GM23338 (cell line): ENCODE data around the gene SHC4. TPM values are rescaled to one million over a fixed set of nuclear protein-coding genes. Genes with fewer than 3 reads are reported as not detected.
A peak's percentile ranks its signal among the peaks of the same experiment; 100 is the strongest.

Source experiments
- ATAC-seq: fragments of 200-7000 bp; cut with Tn5 transposase; 3 replicates; pipeline ENCODE4 v1.9.1; 2020
- DNase-seq: peaks from one replicate; pipeline ENCODE4 v3.0.0-alpha.2; 2015; ENCODE audit warnings: low spot score
- H2AFZ ChIP-seq: fragments of 200-600 bp; sonication (generic); 2 replicates; pipeline ENCODE4 v1.8.0; 2016; ENCODE audit warnings: antibody characterized with exemption, mild to moderate bottlenecking, moderate library complexity
- H3F3A ChIP-seq: fragments of 200-600 bp; sonication (generic); replicated peaks from 2 replicates; pipeline ENCODE4 v1.8.0; 2017; ENCODE audit warnings: antibody characterized with exemption, mixed run types, low read depth
- H3K27ac ChIP-seq: fragments of 200-600 bp; sonication (generic); 2 replicates; pipeline ENCODE4 v1.6.1; 2016; ENCODE audit warnings: low read depth
- H3K27me3 ChIP-seq: fragments of 200-600 bp; sonication (generic); 2 replicates; pipeline ENCODE4 v1.8.0; 2016; ENCODE audit warnings: mild to moderate bottlenecking, mixed run types, moderate library complexity; ENCODE audit not compliant: insufficient read depth
- H3K36me3 ChIP-seq: fragments of 200-600 bp; sonication (generic); 2 replicates; pipeline ENCODE4 v1.8.0; 2016; ENCODE audit warnings: mild to moderate bottlenecking; ENCODE audit not compliant: insufficient read depth
- H3K4me1 ChIP-seq: fragments of 200-600 bp; sonication (generic); 2 replicates; pipeline ENCODE4 v1.8.0; 2016; ENCODE audit warnings: mild to moderate bottlenecking, moderate library complexity; ENCODE audit not compliant: insufficient read depth
- H3K4me2 ChIP-seq: fragments of 200-600 bp; sonication (generic); 2 replicates; pipeline ENCODE4 v1.7.1; 2017; ENCODE audit warnings: mixed run types
- H3K4me3 ChIP-seq: fragments of 200-600 bp; sonication (generic); 2 replicates; pipeline ENCODE4 v1.6.1; 2016; ENCODE audit warnings: mixed run types
- H3K79me2 ChIP-seq: fragments of 200-600 bp; sonication (generic); replicated peaks from 2 replicates; pipeline ENCODE4 v1.8.0; 2017; ENCODE audit warnings: mild to moderate bottlenecking; ENCODE audit not compliant: insufficient read depth
- H3K9me2 ChIP-seq: fragments of 200-600 bp; sonication (generic); 2 replicates; pipeline ENCODE4 v1.8.0; 2017; ENCODE audit not compliant: insufficient read depth
- H4K20me1 ChIP-seq: fragments of 200-600 bp; sonication (generic); replicated peaks from 2 replicates; pipeline ENCODE4 v1.8.0; 2017; ENCODE audit warnings: mild to moderate bottlenecking; ENCODE audit not compliant: insufficient read depth
- H3K27ac Mint-ChIP-seq: 2 replicates; pipeline ENCODE4 v1.8.0; 2020; ENCODE audit warnings: inconsistent platforms, mild to moderate bottlenecking, moderate library complexity, mixed read lengths
- H3K27me3 Mint-ChIP-seq: 3 replicates; pipeline ENCODE4 v1.8.0; 2022; ENCODE audit warnings: low read depth, mild to moderate bottlenecking, moderate library complexity, mixed read lengths, inconsistent platforms; ENCODE audit not compliant: insufficient read depth, poor library complexity
- H3K36me3 Mint-ChIP-seq: 3 replicates; pipeline ENCODE4 v1.8.0; 2021; ENCODE audit warnings: low read depth, mild to moderate bottlenecking, inconsistent platforms, moderate library complexity, mixed read lengths
- H3K4me1 Mint-ChIP-seq: 3 replicates; pipeline ENCODE4 v1.8.0; 2020; ENCODE audit warnings: mild to moderate bottlenecking, inconsistent platforms, mixed read lengths
- H3K4me3 Mint-ChIP-seq: 3 replicates; pipeline ENCODE4 v1.8.0; 2021; ENCODE audit warnings: moderate library complexity, mild to moderate bottlenecking, inconsistent platforms, mixed read lengths
- H3K9me3 Mint-ChIP-seq: 3 replicates; pipeline ENCODE4 v1.8.0; 2020; ENCODE audit warnings: moderate library complexity, mild to moderate bottlenecking, inconsistent platforms, mixed read lengths
- CREB1 ChIP-seq: fragments of 250-450 bp; sonication (Bioruptor Pico); IDR thresholded peaks from 2 replicates; pipeline ENCODE4 v1.5.0; 2020; ENCODE audit warnings: low read depth, mild to moderate bottlenecking, moderate library complexity
- EZH2 ChIP-seq: fragments of 200-600 bp; sonication (generic); IDR thresholded peaks from one replicate; pipeline ENCODE4 v1.8.0; 2017; ENCODE audit warnings: antibody characterized with exemption, mild to moderate bottlenecking, low read depth; ENCODE audit not compliant: unreplicated experiment
- EZH2phosphoT487 ChIP-seq: fragments of 200-600 bp; sonication (generic); IDR thresholded peaks from one replicate; pipeline ENCODE4 v1.8.1; 2018; ENCODE audit warnings: antibody characterized with exemption; ENCODE audit not compliant: unreplicated experiment
- JUNB ChIP-seq: IDR thresholded peaks from one replicate; pipeline ENCODE4 v1.6.1; 2016; ENCODE audit warnings: antibody characterized with exemption; ENCODE audit not compliant: unreplicated experiment
- NANOG ChIP-seq: IDR thresholded peaks from 2 replicates; pipeline ENCODE4 v1.6.1; 2016; ENCODE audit warnings: antibody characterized with exemption, borderline replicate concordance
- POLR2AphosphoS5 ChIP-seq: IDR thresholded peaks from 2 replicates; pipeline ENCODE4 v1.6.1; 2016; ENCODE audit warnings: antibody characterized with exemption, low read depth
- ZNF114 ChIP-seq: fragments of 250-450 bp; sonication (Bioruptor Pico); IDR thresholded peaks from 2 replicates; pipeline ENCODE4 v1.5.0; 2020; ENCODE audit warnings: mild to moderate bottlenecking, moderate library complexity
- ZNF331 ChIP-seq: fragments of 250-450 bp; sonication (Bioruptor Pico); IDR thresholded peaks from 2 replicates; pipeline ENCODE4 v1.5.0; 2020; ENCODE audit warnings: low read depth, mild to moderate bottlenecking, moderate library complexity
- polyA plus RNA-seq: library from polyadenylated mRNA; unstranded; fragments of >200 nt; fragmentation: Nextera tagmentation; extraction: Ambion mirVana; gene quantifications from 2 replicates; pipeline ENCODE4 v1.2.1, GENCODE V29; 2016
- total RNA-seq: library from RNA; depleted of rRNA; stranded (reverse); fragments of >200 nt; shearing (Covaris generic); gene quantifications from 2 replicates; pipeline ENCODE4 v1.2.3, GENCODE V29; 2014
- TF ChIP-seq, protein P1 (sequence below): IDR thresholded peaks from 2 replicates; pipeline ENCODE4 v1.6.1; 2016; ENCODE audit warnings: antibody characterized with exemption
- TF ChIP-seq, protein P2 (sequence below), 2 experiments: fragments of 200-600 bp in 1 of 2; sonication (generic) in 1 of 2; conservative IDR thresholded peaks; 2 replicates each; pipeline versions ENCODE4 v1.5.1 to v1.6.1; 2016 to 2017; ENCODE audit warnings: antibody characterized with exemption in 2 of 2, low read depth in 2 of 2, mild to moderate bottlenecking in 2 of 2, moderate library complexity in 1 of 2

Gene SHC4
- total and polyA plus RNA-seq, 2 experiments from 2014 or later, result 0.21 to 0.32 TPM

DNA sequence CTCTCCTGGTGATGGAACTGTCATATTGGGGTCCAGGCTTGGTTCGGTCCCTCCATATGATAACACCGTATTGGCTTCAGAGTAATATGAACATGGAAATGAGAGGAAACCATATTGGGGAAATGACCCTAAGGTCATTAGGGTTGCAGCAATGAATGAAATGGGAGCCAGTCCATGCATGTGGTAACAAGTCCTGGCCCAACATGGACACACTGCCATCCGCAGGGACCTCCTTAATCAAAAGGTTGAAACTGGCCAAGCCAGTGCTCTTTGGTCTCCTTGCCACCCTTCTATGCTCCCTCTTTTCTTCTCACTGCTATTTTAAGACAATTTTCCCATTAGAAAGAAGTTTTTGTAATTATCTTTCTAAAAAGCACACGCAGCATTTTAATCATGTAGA, 8.3 kb downstream of the SHC4 start:
- Mint-ChIP-seq H3K4me3 (no peak overlapping the region), H3K27ac (no peak overlapping the region), H3K27me3 (no peaks in the 10 kb centered on the region), H3K9me3 (no peaks in the 10 kb centered on the region), H3K36me3 (no peaks in the 10 kb centered on the region), H3K4me1 (peaks cover 13% of the 10 kb centered on the region)
- no peak for ATAC-seq
- H3F3A ChIP-seq, result no peaks in the 10 kb centered on the region
- no peak overlapping the region for H3K4me2 ChIP-seq
- TF ChIP-seq EZH2phosphoT487 (no peak), EZH2 (no peak), ZNF114 (CRISPR knock-in tag) (no peak), NANOG (no peak)
- TF ChIP-seq, protein P1, sequence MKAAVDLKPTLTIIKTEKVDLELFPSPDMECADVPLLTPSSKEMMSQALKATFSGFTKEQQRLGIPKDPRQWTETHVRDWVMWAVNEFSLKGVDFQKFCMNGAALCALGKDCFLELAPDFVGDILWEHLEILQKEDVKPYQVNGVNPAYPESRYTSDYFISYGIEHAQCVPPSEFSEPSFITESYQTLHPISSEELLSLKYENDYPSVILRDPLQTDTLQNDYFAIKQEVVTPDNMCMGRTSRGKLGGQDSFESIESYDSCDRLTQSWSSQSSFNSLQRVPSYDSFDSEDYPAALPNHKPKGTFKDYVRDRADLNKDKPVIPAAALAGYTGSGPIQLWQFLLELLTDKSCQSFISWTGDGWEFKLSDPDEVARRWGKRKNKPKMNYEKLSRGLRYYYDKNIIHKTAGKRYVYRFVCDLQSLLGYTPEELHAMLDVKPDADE, result no peak
- no peaks in the 10 kb centered on the region for H3K36me3 ChIP-seq
- no peak overlapping the region for H3K4me3 ChIP-seq
- no peaks in the 10 kb centered on the region for H3K79me2 ChIP-seq
- 0 out of 2 replicates have a peak overlapping the region, but pooled peaks have one; percentile 7 for H2AFZ ChIP-seq
- H3K4me1 ChIP-seq, result peaks cover 12% of the 10 kb centered on the region
- no peaks in the 10 kb centered on the region for H3K27me3 ChIP-seq
- no peak for DNase-seq
- no peaks in the 10 kb centered on the region for H4K20me1 ChIP-seq
- H3K27ac ChIP-seq, result no peak overlapping the region
- peaks cover 11% of the 10 kb centered on the region for H3K9me2 ChIP-seq

DNA sequence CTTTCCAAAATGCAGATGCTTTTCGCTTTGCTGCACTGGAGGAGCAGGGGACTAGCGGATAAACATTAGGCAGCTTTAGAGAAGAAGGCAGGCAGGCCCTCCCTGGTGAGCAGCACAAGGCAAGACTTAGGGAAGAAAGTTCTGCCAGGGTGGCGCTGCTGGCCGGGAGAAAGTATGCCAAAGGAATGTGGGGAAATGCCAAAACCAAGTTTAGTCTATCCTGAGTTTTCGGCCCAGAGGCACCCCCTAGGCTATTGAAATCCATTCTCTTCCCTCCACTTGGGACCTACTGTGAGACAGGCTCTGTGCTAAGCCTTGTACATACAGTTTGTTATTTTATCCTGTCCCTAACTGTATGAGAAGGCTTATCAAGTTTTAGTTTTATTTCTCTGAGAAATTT, 9.2 kb downstream of the SHC4 start:
- H3K4me1 Mint-ChIP-seq, result peaks cover 13% of the 10 kb centered on the region
- no peaks in the 10 kb centered on the region for H3K36me3 Mint-ChIP-seq
- Histone ChIP-seq H3K4me2 (peak overlapping the region; percentile 42; the same call in 1 of the 2 replicates), H2AFZ (peak overlapping the region; percentile 7; the same call in 1 of the 2 replicates), H3K4me1 (peaks cover 12% of the 10 kb centered on the region), H3K79me2 (no peaks in the 10 kb centered on the region), H3K9me2 (peaks cover 13% of the 10 kb centered on the region), H3K36me3 (no peaks in the 10 kb centered on the region), H3K27ac (peak overlapping the region; percentile 53; the same call in 1 of the 2 replicates), H3F3A (no peaks in the 10 kb centered on the region), H3K4me3 (no peak overlapping the region), H4K20me1 (no peaks in the 10 kb centered on the region), H3K27me3 (no peaks in the 10 kb centered on the region)
- H3K4me3 Mint-ChIP-seq, result no peak overlapping the region
- H3K9me3 Mint-ChIP-seq, result no peaks in the 10 kb centered on the region
- peak; percentile 92 for ATAC-seq
- 0 out of 2 replicates have a peak overlapping the region, but pooled peaks have one; percentile 41 for H3K27ac Mint-ChIP-seq
- no peaks in the 10 kb centered on the region for H3K27me3 Mint-ChIP-seq
- DNase-seq, result peak; percentile 73
- TF ChIP-seq CREB1 (CRISPR knock-in tag) (no peak), NANOG (no peak)
- TF ChIP-seq, protein P2, sequence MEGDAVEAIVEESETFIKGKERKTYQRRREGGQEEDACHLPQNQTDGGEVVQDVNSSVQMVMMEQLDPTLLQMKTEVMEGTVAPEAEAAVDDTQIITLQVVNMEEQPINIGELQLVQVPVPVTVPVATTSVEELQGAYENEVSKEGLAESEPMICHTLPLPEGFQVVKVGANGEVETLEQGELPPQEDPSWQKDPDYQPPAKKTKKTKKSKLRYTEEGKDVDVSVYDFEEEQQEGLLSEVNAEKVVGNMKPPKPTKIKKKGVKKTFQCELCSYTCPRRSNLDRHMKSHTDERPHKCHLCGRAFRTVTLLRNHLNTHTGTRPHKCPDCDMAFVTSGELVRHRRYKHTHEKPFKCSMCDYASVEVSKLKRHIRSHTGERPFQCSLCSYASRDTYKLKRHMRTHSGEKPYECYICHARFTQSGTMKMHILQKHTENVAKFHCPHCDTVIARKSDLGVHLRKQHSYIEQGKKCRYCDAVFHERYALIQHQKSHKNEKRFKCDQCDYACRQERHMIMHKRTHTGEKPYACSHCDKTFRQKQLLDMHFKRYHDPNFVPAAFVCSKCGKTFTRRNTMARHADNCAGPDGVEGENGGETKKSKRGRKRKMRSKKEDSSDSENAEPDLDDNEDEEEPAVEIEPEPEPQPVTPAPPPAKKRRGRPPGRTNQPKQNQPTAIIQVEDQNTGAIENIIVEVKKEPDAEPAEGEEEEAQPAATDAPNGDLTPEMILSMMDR (conservative IDR thresholded peaks at IDR 0.05; ENCODE audit: low read depth in 2 of 2), result peak in 1 of 2 experiments; percentile 38; a peak in 2 of 4 replicates

DNA sequence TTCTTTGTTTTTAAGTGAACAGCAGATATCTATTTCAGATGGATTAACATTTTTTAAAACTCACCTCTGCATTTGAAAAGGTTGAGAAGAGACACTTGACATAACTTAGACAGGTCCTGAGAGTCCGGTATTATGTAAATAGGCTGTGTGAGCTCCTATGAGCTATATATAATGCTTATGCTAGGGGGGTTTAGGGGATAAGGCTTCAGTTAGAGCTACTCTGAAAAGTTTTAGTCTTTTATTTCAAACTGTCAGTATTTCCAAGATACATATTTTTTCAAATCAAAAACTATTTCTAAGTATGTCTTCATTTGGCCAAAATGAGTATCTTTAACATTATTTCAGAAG, 16.9 kb downstream of the SHC4 start:
- H3K4me2 ChIP-seq, result no peak overlapping the region
- Mint-ChIP-seq H3K4me1 (no peaks in the 10 kb centered on the region), H3K4me3 (no peak overlapping the region), H3K9me3 (no peaks in the 10 kb centered on the region), H3K36me3 (no peaks in the 10 kb centered on the region), H3K27ac (no peak overlapping the region), H3K27me3 (no peaks in the 10 kb centered on the region)
- no peaks in the 10 kb centered on the region for H3K79me2 ChIP-seq
- no peak overlapping the region; the same call in 1 of the 2 replicates for H2AFZ ChIP-seq
- DNase-seq (no peak), ATAC-seq (no peak)
- no peaks in the 10 kb centered on the region for H3K36me3 ChIP-seq
- no peak overlapping the region for H3K27ac ChIP-seq
- H3K27me3 ChIP-seq, result no peaks in the 10 kb centered on the region
- no peaks in the 10 kb centered on the region for H4K20me1 ChIP-seq
- no peak overlapping the region for H3K4me3 ChIP-seq
- peaks cover 15% of the 10 kb centered on the region; the same call in 1 of the 2 replicates for H3K9me2 ChIP-seq
- H3F3A ChIP-seq, result no peaks in the 10 kb centered on the region
- no peaks in the 10 kb centered on the region for H3K4me1 ChIP-seq
- TF ChIP-seq NANOG (no peak), POLR2AphosphoS5 (no peak), EZH2 (no peak), EZH2phosphoT487 (no peak), JUNB (no peak), ZNF331 (CRISPR knock-in tag) (no peak)
- TF ChIP-seq, protein P1, result no peak
